NCI-H69 (cell line): ENCODE data around the gene MYBPC2.
"Not testable (repeated sequence)": the region's sequence is repeated elsewhere in the genome, so short reads cannot be mapped to it uniquely, and the experiment has no call there.

Experiments
- DNase-seq: peaks from one replicate; lab custom pipeline; 2025; lab: John Stamatoyannopoulos, UW

The MYBPC2 gene

GRCh38 chr19:50428772-50429463 lies 3.8 kb upstream of the MYBPC2 start:
- no peak for DNase-seq

GRCh38 chr19:50430888-50431342 lies 1.8 kb upstream of the MYBPC2 start:
- peak; percentile 42 for DNase-seq

DNA sequence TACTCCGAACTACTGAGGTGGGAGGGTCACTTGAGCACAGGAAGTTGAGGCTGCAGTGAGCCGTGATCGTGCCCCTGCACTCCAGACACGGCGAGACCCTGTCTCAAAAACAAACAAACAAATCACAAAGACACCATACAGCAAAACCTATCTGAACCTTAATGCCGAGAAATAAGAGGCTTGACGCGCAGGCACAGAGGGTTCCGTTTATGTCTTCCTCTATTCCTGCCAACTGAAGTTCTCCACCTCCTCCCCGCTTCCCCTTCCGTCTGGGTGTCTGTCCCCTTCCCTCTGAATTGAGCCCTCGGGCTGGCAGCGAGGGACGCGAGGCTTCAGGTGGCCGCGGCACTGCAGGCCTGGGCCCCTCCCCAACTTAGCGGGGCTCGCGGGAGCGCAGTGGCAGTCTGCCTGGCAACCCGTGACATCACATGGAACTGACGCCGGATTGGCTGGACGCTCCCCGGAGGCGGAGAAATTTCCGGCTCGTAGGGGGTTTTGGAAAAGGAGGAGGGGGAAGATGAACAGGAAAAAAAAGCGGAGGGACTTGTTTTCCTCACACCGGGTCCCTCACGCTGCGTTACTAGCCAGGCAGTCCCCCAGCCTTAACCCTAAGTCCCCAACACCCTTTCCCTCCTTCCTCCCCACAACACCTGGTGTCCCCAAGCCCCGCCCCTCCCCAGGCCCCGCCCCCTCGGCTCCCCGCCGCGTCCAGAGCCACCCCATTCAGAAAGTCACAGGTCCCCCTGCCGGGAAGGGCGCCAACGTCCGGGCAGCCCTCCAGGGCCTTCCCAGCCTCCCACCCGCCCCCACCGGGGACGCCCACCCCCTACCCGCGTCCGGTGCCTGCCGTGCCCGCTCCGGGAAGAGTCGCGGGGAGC lies 1.1 kb upstream of the MYBPC2 start:
- peak; percentile 92 for DNase-seq

DNA sequence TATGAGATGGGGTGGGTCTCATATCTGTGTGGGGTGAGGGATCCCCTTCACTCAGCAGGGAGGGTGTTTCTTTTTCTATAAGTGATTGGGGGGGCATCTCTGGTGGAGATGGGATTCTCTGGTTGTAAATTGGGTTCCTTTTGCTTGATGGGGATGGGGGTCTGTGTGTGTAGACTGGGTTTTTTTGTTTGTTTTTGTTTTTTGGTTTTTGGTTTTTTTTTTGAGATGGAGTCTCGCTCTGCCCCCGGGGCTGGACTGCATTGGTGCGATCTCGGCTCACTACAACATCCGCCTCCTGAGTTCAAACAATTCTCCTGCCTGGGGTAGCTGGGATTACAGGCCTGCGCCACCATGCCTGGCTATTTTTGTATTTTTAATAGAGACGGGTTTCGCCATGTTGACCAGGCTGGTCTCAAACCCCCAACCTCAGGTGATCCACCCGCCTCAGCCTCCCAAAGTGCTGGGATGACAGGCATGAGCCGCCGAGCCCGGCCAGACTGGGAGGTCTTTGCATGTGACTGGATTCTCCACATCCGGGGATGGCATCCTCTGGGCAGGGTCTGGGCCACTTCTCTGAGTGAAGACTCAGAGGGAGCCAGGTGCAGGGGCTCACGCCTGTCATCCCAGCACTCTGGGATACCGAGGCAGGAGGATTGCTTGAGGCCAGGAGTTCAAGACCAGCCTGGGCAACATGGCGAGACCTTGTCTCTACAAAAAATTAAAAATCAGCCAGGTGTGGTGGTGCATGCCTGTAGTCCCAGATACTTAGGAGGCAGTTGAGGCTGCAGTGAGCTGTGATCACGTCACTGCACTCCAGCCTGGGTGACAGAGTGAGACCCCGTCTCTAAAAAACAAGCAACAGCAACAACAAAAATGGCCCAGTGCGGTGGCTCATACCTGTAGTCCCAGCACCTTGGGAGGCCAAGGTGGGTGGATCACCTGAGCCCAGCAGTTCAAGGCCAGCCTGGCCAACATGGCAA lies 799 bp downstream of the MYBPC2 start:
- DNase-seq: peak; percentile 54

- peak; percentile 85 for DNase-seq
Observed at GRCh38 chr19:50434525-50434924, 1.8 kb downstream of the MYBPC2 start.

DNA sequence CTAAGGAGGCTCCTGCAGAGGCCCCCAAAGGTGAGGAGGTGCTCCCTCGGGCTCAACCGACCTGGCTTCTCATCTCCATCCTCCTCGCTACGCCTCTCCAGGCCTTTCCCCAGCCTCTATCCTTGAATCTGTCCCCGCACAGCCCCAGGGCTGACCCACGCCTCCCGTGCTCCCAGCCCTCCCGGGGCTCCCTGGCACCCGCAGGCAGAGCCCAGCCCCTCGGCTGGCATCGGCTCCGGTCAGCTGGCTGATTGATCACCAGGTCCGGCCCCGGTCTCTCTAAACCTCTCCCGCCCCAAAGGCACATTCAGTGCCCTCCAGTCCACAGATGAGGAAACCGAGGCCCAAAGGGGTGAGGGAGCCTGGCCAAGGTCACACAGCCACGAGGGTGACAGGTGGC lies 2.5 kb downstream of the MYBPC2 start:
- DNase-seq: no peak

GRCh38 chr19:50435627-50436026 lies 2.9 kb downstream of the MYBPC2 start:
- no peak for DNase-seq

DNA sequence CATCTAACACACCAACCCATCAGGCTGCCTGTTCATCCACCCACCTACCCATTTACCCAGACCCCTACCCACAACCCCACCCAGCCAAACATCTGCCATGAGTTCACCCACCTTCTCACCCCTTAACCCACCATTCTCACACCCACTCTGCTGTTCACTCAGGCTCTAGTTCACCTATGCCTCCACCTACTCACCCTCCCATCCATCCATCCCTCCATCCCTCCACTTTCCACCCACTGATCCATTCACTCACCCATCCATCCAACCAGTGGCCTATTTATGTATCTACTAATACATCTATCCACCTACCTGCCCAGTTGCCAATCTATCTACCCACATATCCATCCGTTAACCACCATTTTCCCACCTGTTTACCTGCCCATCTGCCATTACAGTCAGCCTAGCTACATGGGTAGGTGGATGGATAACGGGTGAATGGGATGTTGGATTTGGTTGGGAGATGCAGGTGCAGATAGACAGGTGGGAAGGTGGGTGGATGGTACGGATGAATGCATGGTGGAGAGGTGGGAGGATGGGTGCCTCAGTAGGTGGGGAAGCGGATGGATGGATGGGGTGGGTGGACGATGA lies 5.3 kb downstream of the MYBPC2 start:
- DNase-seq: no peak

DNA sequence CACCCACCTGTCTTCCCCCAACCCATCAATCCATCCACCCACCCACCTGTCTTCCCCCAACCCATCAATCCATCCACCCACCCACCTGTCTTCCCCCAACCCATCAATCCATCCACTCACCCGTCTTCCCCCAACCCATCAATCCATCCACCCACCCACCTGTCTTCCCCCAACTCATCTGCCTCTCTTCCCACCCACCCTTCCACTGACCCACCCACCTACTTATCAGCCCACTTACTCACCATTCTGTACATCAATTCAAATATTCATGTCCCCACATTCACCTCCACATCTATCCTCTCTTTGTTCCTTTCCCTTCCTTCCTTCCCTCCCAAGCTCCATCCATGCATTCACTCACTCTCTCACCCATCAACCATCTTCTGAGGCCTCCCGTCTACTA lies 6.4 kb downstream of the MYBPC2 start:
- not testable (repeated sequence) for DNase-seq

- DNase-seq: no peak
Observed at GRCh38 chr19:50444059-50444458, 11.4 kb downstream of the MYBPC2 start.

DNA sequence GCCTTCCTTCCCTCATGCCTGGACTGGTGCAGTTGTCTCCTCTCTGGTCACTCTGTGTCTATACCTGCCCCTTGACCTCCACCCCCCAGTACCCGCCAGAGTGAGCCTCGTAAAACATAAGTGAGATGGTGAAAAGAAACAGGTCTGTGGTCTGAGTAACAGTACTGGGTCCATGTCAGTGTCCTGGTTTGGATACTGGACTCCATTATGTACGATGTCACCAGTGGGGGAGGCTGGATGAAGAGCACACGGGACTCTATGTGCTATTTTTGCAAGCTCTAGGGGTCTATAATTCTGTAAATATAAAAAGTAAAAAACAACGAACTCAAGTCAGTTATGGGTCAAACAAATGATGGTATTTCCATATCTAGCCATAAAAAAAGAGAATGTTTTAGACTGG lies 14.4 kb downstream of the MYBPC2 start:
- no peak for DNase-seq

GRCh38 chr19:50447750-50448149 lies 15.1 kb downstream of the MYBPC2 start:
- no peak for DNase-seq

- DNase-seq: peak; percentile 10
Observed at GRCh38 chr19:50449236-50449899, 16.7 kb downstream of the MYBPC2 start.

GRCh38 chr19:50450369-50451222 lies 17.9 kb downstream of the MYBPC2 start:
- no peak for DNase-seq

DNA sequence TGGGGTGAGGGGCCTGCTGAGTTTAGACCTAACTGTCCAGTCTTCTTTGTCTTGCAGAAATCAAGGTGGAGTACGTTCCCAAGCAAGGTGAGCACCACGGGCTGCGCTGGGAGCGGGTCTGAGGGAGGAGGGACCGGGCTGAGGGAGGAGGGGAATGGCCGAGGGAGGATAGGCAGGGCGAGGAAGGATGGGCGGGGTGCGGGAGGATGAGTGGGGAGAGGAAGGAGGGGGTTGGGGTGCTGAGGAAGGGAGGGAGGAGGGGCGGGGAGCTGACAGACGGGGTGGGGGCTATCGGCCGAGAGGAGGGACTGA lies 18.5 kb downstream of the MYBPC2 start:
- DNase-seq: no peak

GRCh38 chr19:50453243-50453642 lies 20.6 kb downstream of the MYBPC2 start:
- DNase-seq: no peak

DNA sequence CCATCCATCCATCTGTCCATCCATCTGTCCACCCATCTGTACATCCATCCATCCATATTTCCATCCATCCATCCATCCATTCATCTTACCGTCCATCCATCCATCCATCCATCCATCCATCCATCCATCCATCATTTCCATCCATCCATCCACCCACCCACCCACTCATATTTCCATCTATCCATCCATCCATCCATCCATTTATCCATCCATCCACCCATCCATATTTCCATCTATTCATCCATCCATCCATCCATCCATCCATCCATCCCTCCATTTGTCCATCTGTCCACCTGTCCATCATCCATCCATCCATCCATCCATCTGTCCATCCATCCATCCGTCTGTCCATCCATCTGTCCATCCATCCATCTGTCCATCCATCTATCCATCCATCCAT lies 23.3 kb downstream of the MYBPC2 start:
- no peak for DNase-seq

- no peak for DNase-seq
Observed at GRCh38 chr19:50457300-50457699, 24.6 kb downstream of the MYBPC2 start.

GRCh38 chr19:50458396-50459066 lies 25.8 kb downstream of the MYBPC2 start:
- no peak for DNase-seq

DNA sequence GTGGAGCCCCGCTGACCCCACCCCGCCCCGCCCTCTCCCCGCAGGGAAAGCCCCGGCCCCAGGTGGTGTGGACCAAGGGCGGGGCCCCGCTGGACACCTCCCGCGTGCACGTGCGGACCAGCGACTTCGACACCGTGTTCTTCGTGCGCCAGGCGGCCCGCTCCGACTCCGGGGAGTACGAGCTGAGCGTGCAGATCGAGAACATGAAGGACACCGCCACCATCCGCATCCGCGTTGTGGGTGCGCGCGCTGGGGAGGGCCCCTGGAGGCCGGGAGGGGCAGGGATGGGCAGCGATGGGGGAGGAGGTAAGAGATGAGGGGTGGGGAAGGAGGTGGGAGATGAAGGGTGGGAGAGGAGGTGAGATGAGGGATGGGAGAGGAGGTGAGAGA lies 26.4 kb downstream of the MYBPC2 start:
- DNase-seq: no peak
